GM23338 (cell line): ENCODE data around the gene SLC25A25. TPM values are rescaled to one million over a fixed set of nuclear protein-coding genes. Genes with fewer than 3 reads are reported as not detected.

Experiments used
- ATAC-seq: fragments of 200-7000 bp; cut with Tn5 transposase; 3 replicates; pipeline ENCODE4 v1.9.1; 2020
- DNase-seq: peaks from one replicate; pipeline ENCODE4 v3.0.0-alpha.2; 2015; ENCODE audit warnings: low spot score
- H2AFZ ChIP-seq: fragments of 200-600 bp; sonication (generic); 2 replicates; pipeline ENCODE4 v1.8.0; 2016; ENCODE audit warnings: antibody characterized with exemption, mild to moderate bottlenecking, moderate library complexity
- H3F3A ChIP-seq: fragments of 200-600 bp; sonication (generic); replicated peaks from 2 replicates; pipeline ENCODE4 v1.8.0; 2017; ENCODE audit warnings: antibody characterized with exemption, mixed run types, low read depth
- H3K27ac ChIP-seq: fragments of 200-600 bp; sonication (generic); 2 replicates; pipeline ENCODE4 v1.6.1; 2016; ENCODE audit warnings: low read depth
- H3K27me3 ChIP-seq: fragments of 200-600 bp; sonication (generic); 2 replicates; pipeline ENCODE4 v1.8.0; 2016; ENCODE audit warnings: mild to moderate bottlenecking, mixed run types, moderate library complexity; ENCODE audit not compliant: insufficient read depth
- H3K36me3 ChIP-seq: fragments of 200-600 bp; sonication (generic); 2 replicates; pipeline ENCODE4 v1.8.0; 2016; ENCODE audit warnings: mild to moderate bottlenecking; ENCODE audit not compliant: insufficient read depth
- H3K4me1 ChIP-seq: fragments of 200-600 bp; sonication (generic); 2 replicates; pipeline ENCODE4 v1.8.0; 2016; ENCODE audit warnings: mild to moderate bottlenecking, moderate library complexity; ENCODE audit not compliant: insufficient read depth
- H3K4me2 ChIP-seq: fragments of 200-600 bp; sonication (generic); 2 replicates; pipeline ENCODE4 v1.7.1; 2017; ENCODE audit warnings: mixed run types
- H3K4me3 ChIP-seq: fragments of 200-600 bp; sonication (generic); 2 replicates; pipeline ENCODE4 v1.6.1; 2016; ENCODE audit warnings: mixed run types
- H3K79me2 ChIP-seq: fragments of 200-600 bp; sonication (generic); replicated peaks from 2 replicates; pipeline ENCODE4 v1.8.0; 2017; ENCODE audit warnings: mild to moderate bottlenecking; ENCODE audit not compliant: insufficient read depth
- H3K9me2 ChIP-seq: fragments of 200-600 bp; sonication (generic); 2 replicates; pipeline ENCODE4 v1.8.0; 2017; ENCODE audit not compliant: insufficient read depth
- H4K20me1 ChIP-seq: fragments of 200-600 bp; sonication (generic); replicated peaks from 2 replicates; pipeline ENCODE4 v1.8.0; 2017; ENCODE audit warnings: mild to moderate bottlenecking; ENCODE audit not compliant: insufficient read depth
- H3K27ac Mint-ChIP-seq: 2 replicates; pipeline ENCODE4 v1.8.0; 2020; ENCODE audit warnings: inconsistent platforms, mild to moderate bottlenecking, moderate library complexity, mixed read lengths
- H3K27me3 Mint-ChIP-seq: 3 replicates; pipeline ENCODE4 v1.8.0; 2022; ENCODE audit warnings: low read depth, mild to moderate bottlenecking, moderate library complexity, mixed read lengths, inconsistent platforms; ENCODE audit not compliant: insufficient read depth, poor library complexity
- H3K36me3 Mint-ChIP-seq: 3 replicates; pipeline ENCODE4 v1.8.0; 2021; ENCODE audit warnings: low read depth, mild to moderate bottlenecking, inconsistent platforms, moderate library complexity, mixed read lengths
- H3K4me1 Mint-ChIP-seq: 3 replicates; pipeline ENCODE4 v1.8.0; 2020; ENCODE audit warnings: mild to moderate bottlenecking, inconsistent platforms, mixed read lengths
- H3K4me3 Mint-ChIP-seq: 3 replicates; pipeline ENCODE4 v1.8.0; 2021; ENCODE audit warnings: moderate library complexity, mild to moderate bottlenecking, inconsistent platforms, mixed read lengths
- H3K9me3 Mint-ChIP-seq: 3 replicates; pipeline ENCODE4 v1.8.0; 2020; ENCODE audit warnings: moderate library complexity, mild to moderate bottlenecking, inconsistent platforms, mixed read lengths
- CREB1 ChIP-seq: fragments of 250-450 bp; sonication (Bioruptor Pico); IDR thresholded peaks from 2 replicates; pipeline ENCODE4 v1.5.0; 2020; ENCODE audit warnings: low read depth, mild to moderate bottlenecking, moderate library complexity
- CTCF ChIP-seq, 2 experiments: fragments of 200-600 bp in 1 of 2; sonication (generic) in 1 of 2; conservative IDR thresholded peaks; 2 replicates each; pipeline versions ENCODE4 v1.5.1 to v1.6.1; 2016 to 2017; ENCODE audit warnings: antibody characterized with exemption in 2 of 2, low read depth in 2 of 2, mild to moderate bottlenecking in 2 of 2, moderate library complexity in 1 of 2
- EZH2 ChIP-seq: fragments of 200-600 bp; sonication (generic); IDR thresholded peaks from one replicate; pipeline ENCODE4 v1.8.0; 2017; ENCODE audit warnings: antibody characterized with exemption, mild to moderate bottlenecking, low read depth; ENCODE audit not compliant: unreplicated experiment
- JUNB ChIP-seq: IDR thresholded peaks from one replicate; pipeline ENCODE4 v1.6.1; 2016; ENCODE audit warnings: antibody characterized with exemption; ENCODE audit not compliant: unreplicated experiment
- NANOG ChIP-seq: IDR thresholded peaks from 2 replicates; pipeline ENCODE4 v1.6.1; 2016; ENCODE audit warnings: antibody characterized with exemption, borderline replicate concordance
- POLR2AphosphoS5 ChIP-seq: IDR thresholded peaks from 2 replicates; pipeline ENCODE4 v1.6.1; 2016; ENCODE audit warnings: antibody characterized with exemption, low read depth
- STAT1 ChIP-seq: IDR thresholded peaks from one replicate; pipeline ENCODE4 v1.6.1; 2016; ENCODE audit warnings: antibody characterized with exemption; ENCODE audit not compliant: unreplicated experiment
- ZNF114 ChIP-seq: fragments of 250-450 bp; sonication (Bioruptor Pico); IDR thresholded peaks from 2 replicates; pipeline ENCODE4 v1.5.0; 2020; ENCODE audit warnings: mild to moderate bottlenecking, moderate library complexity
- polyA plus RNA-seq: library from polyadenylated mRNA; unstranded; fragments of >200 nt; fragmentation: Nextera tagmentation; extraction: Ambion mirVana; gene quantifications from 2 replicates; pipeline ENCODE4 v1.2.1, GENCODE V29; 2016
- total RNA-seq: library from RNA; depleted of rRNA; stranded (reverse); fragments of >200 nt; shearing (Covaris generic); gene quantifications from 2 replicates; pipeline ENCODE4 v1.2.3, GENCODE V29; 2014
- TF ChIP-seq, protein P1 (sequence below): IDR thresholded peaks from one replicate; pipeline ENCODE4 v1.6.1; 2018; ENCODE audit warnings: antibody characterized with exemption; ENCODE audit not compliant: unreplicated experiment
- TF ChIP-seq, protein P2 (sequence below): IDR thresholded peaks from 2 replicates; pipeline ENCODE4 v1.6.1; 2016; ENCODE audit warnings: antibody characterized with exemption

SLC25A25 gene
- total and polyA plus RNA-seq, 2 experiments from 2014 or later = 7.1 to 27.0 TPM

- TF ChIP-seq CTCF (conservative IDR thresholded peaks at IDR 0.05; ENCODE audit: low read depth in 2 of 2) (no peak), JUNB (no peak), EZH2 (no peak), CREB1 (CRISPR knock-in tag) (no peak)
These were observed 4.4 kb downstream of the SLC25A25 start (continued) for GRCh38 chr9:128072144-128073021.

DNA sequence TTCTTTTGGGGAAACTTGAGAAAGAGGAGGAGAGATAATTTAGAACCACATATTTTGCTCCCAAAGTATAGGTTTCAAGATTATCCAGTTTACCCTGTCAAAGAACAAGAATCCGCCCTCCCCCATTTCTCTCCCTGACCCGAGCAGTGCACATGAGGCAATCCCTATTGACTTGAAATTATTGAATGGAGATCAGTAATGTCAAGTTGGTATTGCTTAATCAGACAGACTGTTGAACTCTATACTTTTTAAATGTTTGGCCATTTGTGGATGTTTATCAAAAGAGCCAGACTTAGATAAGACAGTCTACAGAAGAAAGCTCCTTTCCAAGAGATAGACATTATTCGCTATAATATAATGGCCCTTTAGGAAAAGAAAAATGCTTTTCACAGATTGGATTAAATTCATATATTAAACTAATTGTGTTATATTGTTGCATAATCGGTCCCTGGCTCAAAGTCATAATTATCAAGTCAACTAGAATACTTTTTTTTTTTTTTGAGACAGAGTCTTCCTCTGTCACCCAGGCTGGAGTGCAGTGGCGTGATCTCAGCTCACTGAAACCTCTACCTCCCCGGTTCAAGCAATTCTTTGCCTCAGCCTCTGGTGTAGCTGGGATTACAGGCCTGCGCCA lies 5.3 kb downstream of the SLC25A25 start:
- H3K4me2 ChIP-seq = no peak overlapping the region
- no peak overlapping the region for H3K4me3 Mint-ChIP-seq
- H3K27me3 ChIP-seq = no peaks in the 10 kb centered on the region
- peak overlapping the region; percentile 74; the same call in 1 of the 2 replicates for H3K27ac ChIP-seq
- no peak for ATAC-seq
- H3K4me3 ChIP-seq = no peak overlapping the region
- H3K4me1 Mint-ChIP-seq = peaks cover 38% of the 10 kb centered on the region
- H3F3A ChIP-seq = peaks cover 7% of the 10 kb centered on the region; the same call in 1 of the 2 replicates
- H3K27me3 Mint-ChIP-seq = peaks cover 5% of the 10 kb centered on the region
- 0 out of 2 replicates have a peak, but pooled peaks cover 5% of the 10 kb centered on the region for H4K20me1 ChIP-seq
- H2AFZ ChIP-seq = no peak overlapping the region
- H3K36me3 Mint-ChIP-seq = peaks cover 5% of the 10 kb centered on the region; the same call in 2 of the 3 replicates
- H3K79me2 ChIP-seq = peaks cover 92% of the 10 kb centered on the region
- DNase-seq = no peak
- peaks cover 27% of the 10 kb centered on the region for H3K4me1 ChIP-seq
- no peaks in the 10 kb centered on the region for H3K9me2 ChIP-seq
- H3K27ac Mint-ChIP-seq = no peak overlapping the region; the same call in 1 of the 2 replicates
- H3K36me3 ChIP-seq = no peaks in the 10 kb centered on the region
- H3K9me3 Mint-ChIP-seq = no peaks in the 10 kb centered on the region
- no peak for TF ChIP-seq ZNF114
- TF ChIP-seq STAT1 = no peak
- no peak for TF ChIP-seq JUNB
- TF ChIP-seq CTCF (conservative IDR thresholded peaks at IDR 0.05; ENCODE audit: low read depth in 2 of 2) = no peak
- TF ChIP-seq NANOG = no peak
- TF ChIP-seq, protein P1, sequence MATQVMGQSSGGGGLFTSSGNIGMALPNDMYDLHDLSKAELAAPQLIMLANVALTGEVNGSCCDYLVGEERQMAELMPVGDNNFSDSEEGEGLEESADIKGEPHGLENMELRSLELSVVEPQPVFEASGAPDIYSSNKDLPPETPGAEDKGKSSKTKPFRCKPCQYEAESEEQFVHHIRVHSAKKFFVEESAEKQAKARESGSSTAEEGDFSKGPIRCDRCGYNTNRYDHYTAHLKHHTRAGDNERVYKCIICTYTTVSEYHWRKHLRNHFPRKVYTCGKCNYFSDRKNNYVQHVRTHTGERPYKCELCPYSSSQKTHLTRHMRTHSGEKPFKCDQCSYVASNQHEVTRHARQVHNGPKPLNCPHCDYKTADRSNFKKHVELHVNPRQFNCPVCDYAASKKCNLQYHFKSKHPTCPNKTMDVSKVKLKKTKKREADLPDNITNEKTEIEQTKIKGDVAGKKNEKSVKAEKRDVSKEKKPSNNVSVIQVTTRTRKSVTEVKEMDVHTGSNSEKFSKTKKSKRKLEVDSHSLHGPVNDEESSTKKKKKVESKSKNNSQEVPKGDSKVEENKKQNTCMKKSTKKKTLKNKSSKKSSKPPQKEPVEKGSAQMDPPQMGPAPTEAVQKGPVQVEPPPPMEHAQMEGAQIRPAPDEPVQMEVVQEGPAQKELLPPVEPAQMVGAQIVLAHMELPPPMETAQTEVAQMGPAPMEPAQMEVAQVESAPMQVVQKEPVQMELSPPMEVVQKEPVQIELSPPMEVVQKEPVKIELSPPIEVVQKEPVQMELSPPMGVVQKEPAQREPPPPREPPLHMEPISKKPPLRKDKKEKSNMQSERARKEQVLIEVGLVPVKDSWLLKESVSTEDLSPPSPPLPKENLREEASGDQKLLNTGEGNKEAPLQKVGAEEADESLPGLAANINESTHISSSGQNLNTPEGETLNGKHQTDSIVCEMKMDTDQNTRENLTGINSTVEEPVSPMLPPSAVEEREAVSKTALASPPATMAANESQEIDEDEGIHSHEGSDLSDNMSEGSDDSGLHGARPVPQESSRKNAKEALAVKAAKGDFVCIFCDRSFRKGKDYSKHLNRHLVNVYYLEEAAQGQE = no peak
- no peak for TF ChIP-seq EZH2
- no peak for TF ChIP-seq CREB1 (CRISPR knock-in tag)
- no peak for TF ChIP-seq POLR2AphosphoS5
- TF ChIP-seq, protein P2, sequence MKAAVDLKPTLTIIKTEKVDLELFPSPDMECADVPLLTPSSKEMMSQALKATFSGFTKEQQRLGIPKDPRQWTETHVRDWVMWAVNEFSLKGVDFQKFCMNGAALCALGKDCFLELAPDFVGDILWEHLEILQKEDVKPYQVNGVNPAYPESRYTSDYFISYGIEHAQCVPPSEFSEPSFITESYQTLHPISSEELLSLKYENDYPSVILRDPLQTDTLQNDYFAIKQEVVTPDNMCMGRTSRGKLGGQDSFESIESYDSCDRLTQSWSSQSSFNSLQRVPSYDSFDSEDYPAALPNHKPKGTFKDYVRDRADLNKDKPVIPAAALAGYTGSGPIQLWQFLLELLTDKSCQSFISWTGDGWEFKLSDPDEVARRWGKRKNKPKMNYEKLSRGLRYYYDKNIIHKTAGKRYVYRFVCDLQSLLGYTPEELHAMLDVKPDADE = no peak
